ENCODE data around the gene PGP.

GRCh38 chr16:2170587-2171435, 43.8 kb downstream of the PGP start:
- TF ChIP-seq, protein P1, sequence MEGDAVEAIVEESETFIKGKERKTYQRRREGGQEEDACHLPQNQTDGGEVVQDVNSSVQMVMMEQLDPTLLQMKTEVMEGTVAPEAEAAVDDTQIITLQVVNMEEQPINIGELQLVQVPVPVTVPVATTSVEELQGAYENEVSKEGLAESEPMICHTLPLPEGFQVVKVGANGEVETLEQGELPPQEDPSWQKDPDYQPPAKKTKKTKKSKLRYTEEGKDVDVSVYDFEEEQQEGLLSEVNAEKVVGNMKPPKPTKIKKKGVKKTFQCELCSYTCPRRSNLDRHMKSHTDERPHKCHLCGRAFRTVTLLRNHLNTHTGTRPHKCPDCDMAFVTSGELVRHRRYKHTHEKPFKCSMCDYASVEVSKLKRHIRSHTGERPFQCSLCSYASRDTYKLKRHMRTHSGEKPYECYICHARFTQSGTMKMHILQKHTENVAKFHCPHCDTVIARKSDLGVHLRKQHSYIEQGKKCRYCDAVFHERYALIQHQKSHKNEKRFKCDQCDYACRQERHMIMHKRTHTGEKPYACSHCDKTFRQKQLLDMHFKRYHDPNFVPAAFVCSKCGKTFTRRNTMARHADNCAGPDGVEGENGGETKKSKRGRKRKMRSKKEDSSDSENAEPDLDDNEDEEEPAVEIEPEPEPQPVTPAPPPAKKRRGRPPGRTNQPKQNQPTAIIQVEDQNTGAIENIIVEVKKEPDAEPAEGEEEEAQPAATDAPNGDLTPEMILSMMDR (IDR thresholded peaks at IDR 0.05 in 2 of 3, conservative IDR thresholded peaks at IDR 0.05 in 1 of 3; ENCODE audit: borderline replicate concordance in 1 of 3, insufficient read depth in 1 of 3, low read depth in 2 of 3, low read length in 2 of 3): no peak
- TF ChIP-seq ELF1 (IDR thresholded peaks at IDR 0.05; ENCODE audit: borderline replicate concordance, low read depth): no peak
- no peak for TF ChIP-seq SRF (IDR thresholded peaks at IDR 0.05; ENCODE audit: low read depth)
